Glutamatergic neuron (in vitro differentiated cells): ENCODE measurements around the gene ACOT13. TPM values are rescaled to one million over a fixed set of nuclear protein-coding genes. Genes with fewer than 3 reads are reported as not detected.
"Not testable (repeated sequence)": the region's sequence is repeated elsewhere in the genome, so short reads cannot be mapped to it uniquely, and the experiment has no call there.

Experiments used
- DNase-seq: peaks from one replicate; pipeline ENCODE4 v3.0.0; 2022
- H3K27ac Mint-ChIP-seq: one replicate; pipeline ENCODE4 v1.8.0; 2020; ENCODE audit warnings: mild to moderate bottlenecking, mixed read lengths, inconsistent platforms; ENCODE audit not compliant: unreplicated experiment
- H3K27me3 Mint-ChIP-seq: one replicate; pipeline ENCODE4 v1.8.0; 2020; ENCODE audit warnings: mild to moderate bottlenecking, moderate library complexity, mixed read lengths, inconsistent platforms; ENCODE audit not compliant: unreplicated experiment
- H3K36me3 Mint-ChIP-seq: one replicate; pipeline ENCODE4 v1.8.0; 2020; ENCODE audit warnings: mild to moderate bottlenecking, mixed read lengths, inconsistent platforms; ENCODE audit not compliant: unreplicated experiment
- H3K4me1 Mint-ChIP-seq: one replicate; pipeline ENCODE4 v1.8.0; 2020; ENCODE audit warnings: mild to moderate bottlenecking, low read depth, mixed read lengths, inconsistent platforms; ENCODE audit not compliant: unreplicated experiment
- H3K4me3 Mint-ChIP-seq: one replicate; pipeline ENCODE4 v1.8.0; 2020; ENCODE audit warnings: mild to moderate bottlenecking, mixed read lengths, inconsistent platforms; ENCODE audit not compliant: unreplicated experiment
- H3K9me3 Mint-ChIP-seq: one replicate; pipeline ENCODE4 v1.8.0; 2020; ENCODE audit warnings: mild to moderate bottlenecking, moderate library complexity, mixed read lengths, inconsistent platforms; ENCODE audit not compliant: unreplicated experiment
- total RNA-seq: library from RNA; stranded (reverse); fragmentation: NEBNext Ultra II Directional; extraction: Animal tissue kit (Norgen Biotek cat#: 25700); gene quantifications from one replicate; pipeline ENCODE4 v1.2.1, GENCODE V29; 2021; ENCODE audit not compliant: unreplicated experiment
- TF ChIP-seq, protein P1 (sequence below): fragments of 200-600 bp; sonication (generic); IDR thresholded peaks from one replicate; pipeline ENCODE4 v1.5.0; 2021; ENCODE audit not compliant: partially characterized antibody, unreplicated experiment

Gene ACOT13
- total RNA-seq, 1 donor from 2014 or later: 25.3 TPM

DNA sequence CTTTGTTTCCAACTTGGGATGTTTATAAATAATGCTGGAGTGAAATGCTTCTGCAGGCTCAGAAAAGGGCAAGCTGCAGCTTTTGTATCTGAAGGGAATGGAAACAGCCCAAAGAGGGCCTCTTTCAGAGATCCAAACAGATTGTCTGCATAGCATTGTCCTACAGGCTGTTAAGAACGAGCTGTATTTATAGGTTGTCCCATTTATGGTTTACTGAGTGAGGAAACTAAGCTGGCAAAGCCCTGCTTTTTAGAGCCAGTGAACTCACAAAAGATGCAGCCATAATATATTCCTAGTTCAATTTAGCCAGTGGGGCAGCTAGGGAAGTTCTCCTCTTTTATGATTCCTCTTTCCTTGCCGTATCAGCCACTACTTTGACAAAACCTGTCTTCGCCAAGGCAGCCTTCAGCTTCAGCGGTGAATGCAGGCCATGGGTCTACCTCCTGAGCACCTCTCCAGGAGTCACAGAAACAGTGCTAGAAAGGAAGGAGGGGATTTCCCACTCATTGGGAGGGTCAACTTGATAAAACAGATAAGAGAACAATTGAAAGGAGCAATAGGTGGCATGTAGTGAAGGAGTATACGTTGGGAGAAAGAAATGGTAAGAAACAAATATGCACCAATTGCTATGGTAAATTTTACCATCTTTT is 35.9 kb upstream of the ACOT13 start:
- Mint-ChIP-seq H3K27ac (no peak overlapping the region), H3K36me3 (no peaks in the 10 kb centered on the region), H3K27me3 (no peaks in the 10 kb centered on the region), H3K4me3 (no peak overlapping the region), H3K9me3 (no peaks in the 10 kb centered on the region), H3K4me1 (peaks cover 6% of the 10 kb centered on the region)
- no peak for DNase-seq
- TF ChIP-seq, protein P1, sequence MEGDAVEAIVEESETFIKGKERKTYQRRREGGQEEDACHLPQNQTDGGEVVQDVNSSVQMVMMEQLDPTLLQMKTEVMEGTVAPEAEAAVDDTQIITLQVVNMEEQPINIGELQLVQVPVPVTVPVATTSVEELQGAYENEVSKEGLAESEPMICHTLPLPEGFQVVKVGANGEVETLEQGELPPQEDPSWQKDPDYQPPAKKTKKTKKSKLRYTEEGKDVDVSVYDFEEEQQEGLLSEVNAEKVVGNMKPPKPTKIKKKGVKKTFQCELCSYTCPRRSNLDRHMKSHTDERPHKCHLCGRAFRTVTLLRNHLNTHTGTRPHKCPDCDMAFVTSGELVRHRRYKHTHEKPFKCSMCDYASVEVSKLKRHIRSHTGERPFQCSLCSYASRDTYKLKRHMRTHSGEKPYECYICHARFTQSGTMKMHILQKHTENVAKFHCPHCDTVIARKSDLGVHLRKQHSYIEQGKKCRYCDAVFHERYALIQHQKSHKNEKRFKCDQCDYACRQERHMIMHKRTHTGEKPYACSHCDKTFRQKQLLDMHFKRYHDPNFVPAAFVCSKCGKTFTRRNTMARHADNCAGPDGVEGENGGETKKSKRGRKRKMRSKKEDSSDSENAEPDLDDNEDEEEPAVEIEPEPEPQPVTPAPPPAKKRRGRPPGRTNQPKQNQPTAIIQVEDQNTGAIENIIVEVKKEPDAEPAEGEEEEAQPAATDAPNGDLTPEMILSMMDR: no peak

DNA sequence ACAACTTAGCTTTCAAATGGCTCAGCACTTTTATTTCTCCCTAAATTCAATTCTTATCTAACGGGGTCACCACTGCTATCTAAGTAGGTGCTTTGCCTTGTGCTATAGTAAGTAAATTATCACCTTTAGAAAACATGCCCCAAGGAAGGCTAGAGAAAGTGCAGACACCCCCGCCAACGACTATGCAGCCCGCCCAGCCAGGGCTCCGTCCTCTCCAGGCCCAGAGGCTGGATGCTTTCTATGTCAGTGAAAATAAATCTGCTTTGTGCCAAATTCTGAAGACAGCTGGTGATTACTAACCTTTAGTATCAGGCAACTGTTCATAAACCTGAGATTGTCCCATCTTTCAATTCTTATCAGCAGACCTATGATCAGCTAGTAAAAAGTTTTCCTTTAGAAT is 35.2 kb upstream of the ACOT13 start:
- Mint-ChIP-seq H3K27me3 (no peaks in the 10 kb centered on the region), H3K27ac (no peak overlapping the region), H3K9me3 (no peaks in the 10 kb centered on the region), H3K4me3 (no peak overlapping the region), H3K4me1 (peaks cover 6% of the 10 kb centered on the region), H3K36me3 (no peaks in the 10 kb centered on the region)
- DNase-seq: no peak
- TF ChIP-seq, protein P1: no peak

DNA sequence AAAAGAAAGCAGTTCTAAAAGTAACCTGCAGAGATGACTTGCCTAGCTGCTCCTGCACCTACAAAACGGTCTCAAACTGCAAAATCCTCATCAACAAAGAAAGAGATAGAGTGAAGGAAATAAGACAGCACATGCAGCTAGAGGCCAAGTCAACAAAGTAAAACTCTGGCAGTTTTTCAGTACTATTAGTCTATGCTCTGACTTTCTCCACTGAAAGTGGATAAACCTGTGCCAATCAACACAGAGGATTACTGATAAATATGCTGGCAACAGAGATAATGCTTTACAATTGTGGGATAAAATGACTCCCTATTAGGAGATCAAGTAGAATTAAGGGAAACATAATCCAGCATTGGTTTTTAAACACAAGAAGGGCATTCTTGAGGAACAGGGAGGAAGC is 34.3 kb upstream of the ACOT13 start:
- no peaks in the 10 kb centered on the region for H3K27me3 Mint-ChIP-seq
- H3K27ac Mint-ChIP-seq: no peak overlapping the region
- DNase-seq: no peak
- H3K36me3 Mint-ChIP-seq: no peaks in the 10 kb centered on the region
- H3K4me1 Mint-ChIP-seq: peaks cover 6% of the 10 kb centered on the region
- TF ChIP-seq, protein P1: no peak
- H3K9me3 Mint-ChIP-seq: no peaks in the 10 kb centered on the region
- H3K4me3 Mint-ChIP-seq: no peak overlapping the region

DNA sequence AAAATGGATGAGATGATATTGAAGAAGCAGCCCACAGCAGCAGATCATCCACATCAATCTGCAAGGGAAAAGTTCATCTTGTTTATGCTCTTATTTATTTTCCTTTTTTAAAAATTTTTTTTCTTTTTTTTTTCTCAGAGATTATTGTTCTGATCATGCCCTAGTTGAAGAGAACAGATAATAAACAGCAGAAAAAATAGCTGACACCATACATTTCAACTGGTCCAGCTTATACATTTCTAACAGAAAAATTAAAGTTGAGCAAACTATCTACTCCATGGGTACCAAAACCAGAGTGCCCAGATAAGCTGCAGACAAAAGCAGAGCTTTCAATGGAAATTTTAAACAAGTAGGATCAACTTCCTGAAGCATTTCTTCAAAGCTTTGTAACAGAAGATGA is 30.2 kb upstream of the ACOT13 start:
- Mint-ChIP-seq H3K4me1 (peaks cover 3% of the 10 kb centered on the region), H3K9me3 (peaks cover 2% of the 10 kb centered on the region), H3K27ac (no peak overlapping the region), H3K36me3 (peaks cover 6% of the 10 kb centered on the region), H3K4me3 (no peak overlapping the region), H3K27me3 (no peaks in the 10 kb centered on the region)
- TF ChIP-seq, protein P1: no peak
- no peak for DNase-seq

DNA sequence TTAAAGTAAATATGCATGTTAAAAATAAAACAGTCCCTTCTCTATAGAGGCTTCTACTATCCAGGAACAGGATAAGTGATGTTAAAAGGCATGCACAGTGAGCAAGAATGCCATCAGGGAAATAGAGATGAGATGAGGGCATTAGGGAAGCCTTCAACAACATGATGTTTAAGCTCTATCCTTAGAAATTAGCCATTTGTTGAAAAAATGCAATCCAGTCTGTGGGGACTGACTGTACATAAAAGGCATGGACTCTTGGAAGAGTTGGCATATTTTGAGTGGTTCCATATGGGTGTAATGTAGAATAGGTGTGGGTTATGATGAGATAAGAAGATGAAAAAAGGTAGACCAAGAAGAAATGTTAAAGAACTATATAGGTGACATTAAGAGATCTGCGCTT is 26.7 kb upstream of the ACOT13 start:
- no peak for DNase-seq
- TF ChIP-seq, protein P1: no peak
- no peaks in the 10 kb centered on the region for H3K27me3 Mint-ChIP-seq
- no peak overlapping the region for H3K27ac Mint-ChIP-seq
- H3K9me3 Mint-ChIP-seq: peaks cover 2% of the 10 kb centered on the region
- no peaks in the 10 kb centered on the region for H3K4me1 Mint-ChIP-seq
- peaks cover 6% of the 10 kb centered on the region for H3K36me3 Mint-ChIP-seq
- no peak overlapping the region for H3K4me3 Mint-ChIP-seq

DNA sequence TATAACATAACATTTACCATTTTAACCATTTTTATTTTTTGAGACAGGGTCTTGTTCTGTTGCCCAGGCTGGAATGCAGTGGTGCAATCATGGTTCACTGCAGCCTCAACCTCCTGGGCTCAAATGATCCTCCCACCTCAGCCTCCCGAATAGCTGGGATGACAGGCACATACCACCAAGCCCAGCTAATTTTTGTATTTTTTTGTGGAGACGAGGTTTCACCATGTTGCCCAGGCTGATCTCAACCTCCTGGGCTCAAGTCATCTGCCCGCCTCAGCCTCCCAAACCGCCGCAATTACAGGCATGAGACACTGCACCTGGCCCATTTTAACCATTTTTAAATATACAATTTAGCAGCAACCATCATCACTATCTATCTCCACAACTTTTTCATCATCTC is 26.2 kb upstream of the ACOT13 start:
- DNase-seq, H3K27ac Mint-ChIP-seq, H3K27me3 Mint-ChIP-seq, H3K4me1 Mint-ChIP-seq, H3K36me3 Mint-ChIP-seq, H3K4me3 Mint-ChIP-seq, H3K9me3 Mint-ChIP-seq: not testable (repeated sequence)
